Suprapubic skin (tissue), 3 donors: ENCODE data around the gene RAP1A.

Source experiments
- POLR2A ChIP-seq, 2 donors: fragments of 450-650 bp; IDR thresholded peaks; one replicate each; pipeline ENCODE4 v1.6.1; 2017; ENCODE audit warnings: antibody characterized with exemption in 2 of 2, mild to moderate bottlenecking in 2 of 2, moderate library complexity in 2 of 2
- TF ChIP-seq, protein P1 (sequence below), 2 donors: fragments of 200-600 bp in 1 of 2; fragments of 450-650 bp in 1 of 2; sonication (generic) in 1 of 2; IDR thresholded peaks; one replicate each; pipeline ENCODE4 v1.5.1; 2016 to 2019; ENCODE audit warnings: antibody characterized with exemption in 2 of 2, mild to moderate bottlenecking in 1 of 2, moderate library complexity in 1 of 2

DNA sequence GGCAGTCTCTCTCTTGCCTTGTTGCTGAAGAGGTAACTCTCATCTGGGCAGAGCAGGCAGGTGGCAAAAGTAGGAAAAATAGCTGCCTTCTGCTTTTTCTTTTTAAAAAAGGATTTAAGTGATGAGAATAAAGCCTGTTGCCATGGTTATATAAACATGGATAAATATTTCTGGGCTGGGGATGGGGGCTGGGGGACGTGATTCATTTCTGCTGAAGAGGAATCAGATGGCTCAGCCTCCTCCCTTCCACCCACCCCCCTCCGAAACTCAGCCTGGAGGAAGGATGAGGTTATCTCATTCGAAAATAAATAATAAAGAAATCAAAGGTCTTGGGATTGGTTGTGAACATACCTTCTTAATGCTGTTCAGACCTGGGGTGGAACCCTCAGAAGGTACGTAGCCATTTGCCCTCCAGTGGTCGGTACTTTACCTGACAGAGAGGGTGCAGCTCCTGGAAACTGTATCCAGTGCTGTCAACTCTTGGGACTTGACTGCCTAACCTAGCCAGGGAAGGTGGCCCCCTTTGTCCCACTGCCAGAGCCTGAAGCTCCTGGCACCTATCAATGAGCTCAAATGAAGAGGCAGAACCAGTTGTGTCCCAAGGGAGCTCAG lies 123.5 kb downstream of the RAP1A start:
- TF ChIP-seq, protein P1, sequence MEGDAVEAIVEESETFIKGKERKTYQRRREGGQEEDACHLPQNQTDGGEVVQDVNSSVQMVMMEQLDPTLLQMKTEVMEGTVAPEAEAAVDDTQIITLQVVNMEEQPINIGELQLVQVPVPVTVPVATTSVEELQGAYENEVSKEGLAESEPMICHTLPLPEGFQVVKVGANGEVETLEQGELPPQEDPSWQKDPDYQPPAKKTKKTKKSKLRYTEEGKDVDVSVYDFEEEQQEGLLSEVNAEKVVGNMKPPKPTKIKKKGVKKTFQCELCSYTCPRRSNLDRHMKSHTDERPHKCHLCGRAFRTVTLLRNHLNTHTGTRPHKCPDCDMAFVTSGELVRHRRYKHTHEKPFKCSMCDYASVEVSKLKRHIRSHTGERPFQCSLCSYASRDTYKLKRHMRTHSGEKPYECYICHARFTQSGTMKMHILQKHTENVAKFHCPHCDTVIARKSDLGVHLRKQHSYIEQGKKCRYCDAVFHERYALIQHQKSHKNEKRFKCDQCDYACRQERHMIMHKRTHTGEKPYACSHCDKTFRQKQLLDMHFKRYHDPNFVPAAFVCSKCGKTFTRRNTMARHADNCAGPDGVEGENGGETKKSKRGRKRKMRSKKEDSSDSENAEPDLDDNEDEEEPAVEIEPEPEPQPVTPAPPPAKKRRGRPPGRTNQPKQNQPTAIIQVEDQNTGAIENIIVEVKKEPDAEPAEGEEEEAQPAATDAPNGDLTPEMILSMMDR (IDR thresholded peaks at IDR 0.05) = no peak
- no peak for TF ChIP-seq POLR2A (IDR thresholded peaks at IDR 0.05)
